Osteoblast (primary cell): ENCODE measurements around the gene SEZ6L. TPM values are rescaled to one million over a fixed set of nuclear protein-coding genes. Genes with fewer than 3 reads are reported as not detected.
A peak's percentile ranks its signal among the peaks of the same experiment; 100 is the strongest.

Source experiments
- DNase-seq: peaks from one replicate; pipeline ENCODE4 v3.0.0; 2011; ENCODE audit warnings: low spot score, mixed read lengths; ENCODE audit not compliant: insufficient read length; ENCODE audit errors: missing footprints
- H2AFZ ChIP-seq: 2 replicates; pipeline ENCODE4 v1.6.0; 2011; ENCODE audit warnings: mild to moderate bottlenecking, low read length
- H3K27ac ChIP-seq: 2 replicates; pipeline ENCODE4 v1.5.1; 2011; ENCODE audit warnings: mild to moderate bottlenecking, low read depth, low read length, moderate library complexity
- H3K27me3 ChIP-seq: 2 replicates; pipeline ENCODE4 v1.6.0; 2012; ENCODE audit warnings: mild to moderate bottlenecking, control low read depth, inconsistent platforms, low read length, moderate library complexity; ENCODE audit not compliant: insufficient read depth
- H3K36me3 ChIP-seq: 2 replicates; pipeline ENCODE4 v1.5.1; 2011; ENCODE audit warnings: mild to moderate bottlenecking, low read length, control low read depth, moderate library complexity; ENCODE audit not compliant: insufficient read depth
- H3K4me1 ChIP-seq: 2 replicates; pipeline ENCODE4 v1.5.1; 2011; ENCODE audit warnings: mild to moderate bottlenecking, low read length, control low read depth, moderate library complexity; ENCODE audit not compliant: insufficient read depth
- H3K4me2 ChIP-seq: 2 replicates; pipeline ENCODE4 v1.6.0; 2011; ENCODE audit warnings: mild to moderate bottlenecking, low read length; ENCODE audit not compliant: insufficient read depth
- H3K4me3 ChIP-seq: fragments of 200-600 bp; sonication (generic); 3 replicates; pipeline ENCODE4 v1.5.1; 2012; ENCODE audit warnings: mild to moderate bottlenecking, low read length, inconsistent platforms; ENCODE audit not compliant: insufficient read depth
- H3K79me2 ChIP-seq: 2 replicates; pipeline ENCODE4 v1.6.0; 2012; ENCODE audit warnings: mild to moderate bottlenecking, low read length, control low read depth, inconsistent platforms; ENCODE audit not compliant: insufficient read depth
- H3K9me3 ChIP-seq: 2 replicates; pipeline ENCODE4 v1.5.1; 2011; ENCODE audit warnings: low read depth, low read length, control low read depth
- H4K20me1 ChIP-seq: 2 replicates; pipeline ENCODE4 v1.6.0; 2012; ENCODE audit warnings: mild to moderate bottlenecking, low read length, control low read depth; ENCODE audit not compliant: insufficient read depth
- CTCF ChIP-seq: IDR thresholded peaks from 2 replicates; pipeline ENCODE4 v1.5.1; 2011; ENCODE audit warnings: mild to moderate bottlenecking, low read depth, low read length, moderate library complexity; ENCODE audit errors: extremely low read depth
- total RNA-seq: library from RNA; depleted of rRNA; stranded (reverse); fragments of >200 nt; gene quantifications from 2 replicates; pipeline ENCODE4 v1.2.3, GENCODE V29; 2012

SEZ6L gene
- total RNA-seq, 1 donor: not detected

GRCh38 chr22:26428515-26429457, 259.5 kb downstream of the SEZ6L start, which contains the start of gene ASPHD2:
Gene ASPHD2 (plus strand): TSS chr22:26429260. CDS start chr22:26433616, 4,356 bp downstream.
- peak; percentile 97 for DNase-seq
- Histone ChIP-seq H3K9me3 (no peaks in the 10 kb centered on the region), H3K79me2 (no peaks in the 10 kb centered on the region), H3K36me3 (no peaks in the 10 kb centered on the region), H2AFZ (peak within 1 kb of the TSS; percentile 99), H3K27ac (peak within 1 kb of the TSS; percentile 53), H3K4me1 (peaks cover 5% of the 10 kb centered on the region), H3K27me3 (peaks cover 22% of the 10 kb centered on the region), H4K20me1 (peaks cover 2% of the 10 kb centered on the region), H3K4me2 (peak within 1 kb of the TSS; percentile 98), H3K4me3 (peak within 1 kb of the TSS; percentile 91)
- TF ChIP-seq CTCF: no peak

GRCh38 chr22:26429458-26430286, 260.4 kb downstream of the SEZ6L start:
- Histone ChIP-seq H4K20me1 (peaks cover 2% of the 10 kb centered on the region), H3K36me3 (no peaks in the 10 kb centered on the region), H3K27me3 (peaks cover 22% of the 10 kb centered on the region), H3K4me2 (peak overlapping the region; percentile 67), H3K79me2 (no peaks in the 10 kb centered on the region), H3K4me3 (peak overlapping the region; percentile 91), H3K4me1 (peaks cover 5% of the 10 kb centered on the region), H3K9me3 (no peaks in the 10 kb centered on the region), H2AFZ (peak overlapping the region; percentile 25), H3K27ac (no peak overlapping the region)
- no peak for DNase-seq
- no peak for TF ChIP-seq CTCF

DNA sequence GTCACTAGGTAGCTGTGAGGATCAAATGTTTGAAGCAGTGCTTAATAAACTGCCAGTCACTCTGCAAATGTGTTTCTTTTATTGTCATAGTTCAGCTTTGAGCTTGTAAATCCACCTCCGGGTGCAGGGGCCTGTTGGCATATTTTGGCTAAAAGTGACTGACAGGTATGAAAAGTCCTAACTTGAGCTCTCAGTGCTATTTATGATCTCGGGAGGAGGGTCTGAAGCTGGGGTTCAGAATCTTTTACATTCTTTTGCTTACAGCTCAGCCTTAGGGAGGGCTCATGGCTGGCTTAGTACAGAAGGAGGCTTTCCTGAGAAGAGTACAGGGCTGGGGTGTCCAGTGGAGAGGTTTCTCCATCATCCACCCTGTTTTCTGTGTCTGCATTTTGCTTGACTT, 261.3 kb downstream of the SEZ6L start:
- no peak overlapping the region for H3K27ac ChIP-seq
- no peak overlapping the region for H3K4me2 ChIP-seq
- peaks cover 5% of the 10 kb centered on the region for H3K4me1 ChIP-seq
- H3K79me2 ChIP-seq: no peaks in the 10 kb centered on the region
- no peak for TF ChIP-seq CTCF
- H2AFZ ChIP-seq: no peak overlapping the region
- no peaks in the 10 kb centered on the region for H3K36me3 ChIP-seq
- no peaks in the 10 kb centered on the region for H3K9me3 ChIP-seq
- H4K20me1 ChIP-seq: peaks cover 2% of the 10 kb centered on the region
- DNase-seq: no peak
- H3K27me3 ChIP-seq: peaks cover 18% of the 10 kb centered on the region
- H3K4me3 ChIP-seq: no peak overlapping the region
